ENCODE measurements around the gene USE1.

The USE1 gene

GRCh38 chr19:17254636-17255035 is 39.5 kb downstream of the USE1 start:
- H3K4me3 ChIP-seq (ENCODE audit: low read length): no peak overlapping the region
- TF ChIP-seq, protein P1, sequence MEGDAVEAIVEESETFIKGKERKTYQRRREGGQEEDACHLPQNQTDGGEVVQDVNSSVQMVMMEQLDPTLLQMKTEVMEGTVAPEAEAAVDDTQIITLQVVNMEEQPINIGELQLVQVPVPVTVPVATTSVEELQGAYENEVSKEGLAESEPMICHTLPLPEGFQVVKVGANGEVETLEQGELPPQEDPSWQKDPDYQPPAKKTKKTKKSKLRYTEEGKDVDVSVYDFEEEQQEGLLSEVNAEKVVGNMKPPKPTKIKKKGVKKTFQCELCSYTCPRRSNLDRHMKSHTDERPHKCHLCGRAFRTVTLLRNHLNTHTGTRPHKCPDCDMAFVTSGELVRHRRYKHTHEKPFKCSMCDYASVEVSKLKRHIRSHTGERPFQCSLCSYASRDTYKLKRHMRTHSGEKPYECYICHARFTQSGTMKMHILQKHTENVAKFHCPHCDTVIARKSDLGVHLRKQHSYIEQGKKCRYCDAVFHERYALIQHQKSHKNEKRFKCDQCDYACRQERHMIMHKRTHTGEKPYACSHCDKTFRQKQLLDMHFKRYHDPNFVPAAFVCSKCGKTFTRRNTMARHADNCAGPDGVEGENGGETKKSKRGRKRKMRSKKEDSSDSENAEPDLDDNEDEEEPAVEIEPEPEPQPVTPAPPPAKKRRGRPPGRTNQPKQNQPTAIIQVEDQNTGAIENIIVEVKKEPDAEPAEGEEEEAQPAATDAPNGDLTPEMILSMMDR (conservative IDR thresholded peaks at IDR 0.05; ENCODE audit: low read length): no peak
- DNase-seq (ENCODE audit: low read depth): no peak

DNA sequence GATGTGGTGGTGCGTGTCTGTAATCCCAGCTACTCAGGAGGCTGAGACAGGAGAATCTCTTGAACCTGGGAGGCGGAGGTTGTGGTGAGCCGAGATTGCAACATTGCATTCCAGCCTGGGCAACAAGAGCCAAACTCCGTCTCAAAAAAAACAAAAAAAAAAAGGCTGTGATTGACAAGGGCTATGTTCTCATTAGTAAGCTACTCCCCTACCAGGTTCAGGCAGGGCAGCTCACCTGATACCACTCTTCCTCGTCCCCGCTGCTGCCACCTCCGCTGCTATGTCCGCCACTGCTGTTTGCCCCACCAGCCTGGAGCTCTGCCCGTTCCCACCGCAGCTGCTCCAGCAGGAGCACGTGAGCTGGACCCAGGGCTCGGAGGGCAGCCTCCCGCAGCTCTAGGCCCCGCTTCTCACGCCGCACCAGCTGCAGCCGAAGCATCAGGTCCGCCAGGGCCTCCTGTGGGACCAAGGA is 40.0 kb downstream of the USE1 start:
- H3K4me3 ChIP-seq (ENCODE audit: low read length): no peak overlapping the region
- no peak for DNase-seq (ENCODE audit: low read depth)
- TF ChIP-seq, protein P1 (conservative IDR thresholded peaks at IDR 0.05; ENCODE audit: low read length): no peak

GRCh38 chr19:17256130-17256529 is 41.0 kb downstream of the USE1 start:
- TF ChIP-seq, protein P1 (conservative IDR thresholded peaks at IDR 0.05; ENCODE audit: low read length): no peak
- no peak for DNase-seq (ENCODE audit: low read depth)
- H3K4me3 ChIP-seq (ENCODE audit: low read length): no peak overlapping the region

GRCh38 chr19:17259118-17259780 is 44.1 kb downstream of the USE1 start:
- TF ChIP-seq, protein P1 (conservative IDR thresholded peaks at IDR 0.05; ENCODE audit: low read length): no peak
- DNase-seq (ENCODE audit: low read depth): no peak
- H3K4me3 ChIP-seq (ENCODE audit: low read length): no peak overlapping the region

DNA sequence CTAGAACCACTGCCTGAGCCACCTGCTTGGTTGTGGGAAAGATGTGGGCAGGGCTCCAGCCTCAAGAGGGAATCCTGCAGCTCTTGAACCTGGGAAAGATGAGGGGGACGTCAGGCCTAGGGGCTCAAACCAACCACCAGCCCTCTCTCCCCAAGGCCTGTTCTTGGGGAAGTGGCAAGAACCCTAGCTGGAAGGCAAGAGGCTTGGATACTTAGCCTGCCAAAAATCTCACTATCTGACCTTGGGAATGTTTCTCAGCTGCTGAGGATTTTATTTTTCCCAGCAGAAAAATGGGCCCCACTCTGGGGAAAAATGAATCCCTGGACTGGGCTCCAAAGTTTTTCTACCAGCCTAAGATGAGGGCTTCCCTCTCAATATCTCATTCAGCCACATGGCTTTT is 44.8 kb downstream of the USE1 start:
- TF ChIP-seq, protein P1 (conservative IDR thresholded peaks at IDR 0.05; ENCODE audit: low read length): no peak
- no peak overlapping the region for H3K4me3 ChIP-seq (ENCODE audit: low read length)
- DNase-seq (ENCODE audit: low read depth): no peak

- no peak overlapping the region for H3K4me3 ChIP-seq (ENCODE audit: low read length)
- TF ChIP-seq, protein P1 (conservative IDR thresholded peaks at IDR 0.05; ENCODE audit: low read length): peak; percentile 90
- DNase-seq (ENCODE audit: low read depth): peak; percentile 68
Observed at GRCh38 chr19:17260842-17261325, 45.7 kb downstream of the USE1 start.

GRCh38 chr19:17262557-17262956 is 47.4 kb downstream of the USE1 start:
- TF ChIP-seq, protein P1 (conservative IDR thresholded peaks at IDR 0.05; ENCODE audit: low read length): no peak
- no peak overlapping the region for H3K4me3 ChIP-seq (ENCODE audit: low read length)
- DNase-seq (ENCODE audit: low read depth): no peak

Measured in AG10803 (cell line).